ENCODE data around the gene RCN1. TPM values are rescaled to one million over a fixed set of nuclear protein-coding genes. Genes with fewer than 3 reads are reported as not detected.

Gene RCN1
- 48.6 TPM for total RNA-seq

DNA sequence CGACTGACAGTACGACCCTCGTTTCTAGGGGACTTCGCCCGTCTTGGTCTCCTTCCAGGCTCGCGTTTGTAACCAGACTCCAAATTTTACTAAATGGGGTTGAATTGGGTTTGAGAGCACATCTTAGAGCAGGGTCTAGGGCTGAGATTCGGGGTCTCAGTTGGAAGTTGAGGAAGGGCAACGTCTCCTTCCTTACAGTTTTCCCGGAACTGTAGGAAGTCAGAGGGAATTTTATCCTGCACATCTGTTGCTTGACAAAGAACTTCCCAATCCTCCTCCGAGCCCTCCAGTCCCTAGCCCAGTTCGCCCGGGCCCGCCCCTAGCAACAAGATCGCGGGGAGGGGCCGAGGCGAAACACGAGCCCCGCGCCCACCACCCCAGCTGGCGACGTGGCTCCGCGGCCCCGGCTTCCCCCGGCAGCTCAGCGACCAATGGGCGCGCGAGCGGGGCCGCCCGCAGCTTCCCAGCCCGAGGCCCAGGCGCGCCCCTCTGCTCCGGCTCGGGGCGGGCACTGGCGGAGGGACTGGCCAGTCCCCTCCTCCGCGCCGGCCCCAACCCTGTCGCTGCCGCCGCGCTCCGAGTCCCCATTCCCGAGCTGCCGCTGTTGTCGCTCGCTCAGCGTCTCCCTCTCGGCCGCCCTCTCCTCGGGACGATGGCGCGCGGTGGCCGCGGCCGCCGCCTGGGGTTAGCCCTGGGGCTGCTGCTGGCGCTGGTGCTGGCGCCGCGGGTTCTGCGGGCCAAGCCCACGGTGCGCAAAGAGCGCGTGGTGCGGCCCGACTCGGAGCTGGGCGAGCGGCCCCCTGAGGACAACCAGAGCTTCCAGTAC is at the start of gene RCN1:
RCN1 (plus strand) TSS at position 530 of the 826 bp plus-strand sequence; CDS start at position 653, 123 bp downstream.
- Histone ChIP-seq H3K27me3 (no peaks in the 10 kb centered on the region), H3K4me1 (peaks cover 35% of the 10 kb centered on the region), H3K27ac (peak within 1 kb of the TSS; percentile 95), H3K36me3 (no peaks in the 10 kb centered on the region), H3K9me3 (no peaks in the 10 kb centered on the region), H3K4me3 (peak within 1 kb of the TSS; percentile 70 to 88)
- TF ChIP-seq POLR2AphosphoS5 (IDR thresholded peaks at IDR 0.05; ENCODE audit: insufficient read depth in 1 of 2, low read depth in 1 of 2) (no peak), POLR2A (IDR thresholded peaks at IDR 0.05) (peak in 1 of 2 donors; percentile 27)
- DNase-seq (ENCODE audit: extremely low spot score in 2 of 2): no peak
- intact Hi-C loops (cut with DNase I): no loop called here

DNA sequence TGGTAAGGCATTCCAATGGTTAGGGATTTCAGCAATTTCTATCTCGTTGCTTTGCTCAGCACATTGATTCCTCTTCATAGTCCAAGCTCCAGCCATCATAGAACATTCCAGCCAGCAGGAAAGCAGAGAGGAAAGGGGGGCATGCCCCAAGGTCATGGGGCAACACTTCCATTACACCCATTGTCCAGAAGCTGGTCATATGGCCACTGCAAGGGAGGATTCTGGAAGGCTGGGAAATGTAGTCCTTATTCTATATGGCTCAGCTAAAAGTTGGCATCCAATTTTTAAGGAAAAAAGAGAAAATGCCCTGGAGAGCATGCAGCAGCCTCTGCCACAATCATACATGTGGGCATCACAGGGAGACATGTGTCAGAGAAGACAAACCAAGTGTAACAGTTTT is 47.1 kb upstream of the RCN1 start:
- intact Hi-C loops (cut with DNase I): no loop called here
- Histone ChIP-seq H3K4me1 (no peaks in the 10 kb centered on the region), H3K27me3 (no peaks in the 10 kb centered on the region)

DNA sequence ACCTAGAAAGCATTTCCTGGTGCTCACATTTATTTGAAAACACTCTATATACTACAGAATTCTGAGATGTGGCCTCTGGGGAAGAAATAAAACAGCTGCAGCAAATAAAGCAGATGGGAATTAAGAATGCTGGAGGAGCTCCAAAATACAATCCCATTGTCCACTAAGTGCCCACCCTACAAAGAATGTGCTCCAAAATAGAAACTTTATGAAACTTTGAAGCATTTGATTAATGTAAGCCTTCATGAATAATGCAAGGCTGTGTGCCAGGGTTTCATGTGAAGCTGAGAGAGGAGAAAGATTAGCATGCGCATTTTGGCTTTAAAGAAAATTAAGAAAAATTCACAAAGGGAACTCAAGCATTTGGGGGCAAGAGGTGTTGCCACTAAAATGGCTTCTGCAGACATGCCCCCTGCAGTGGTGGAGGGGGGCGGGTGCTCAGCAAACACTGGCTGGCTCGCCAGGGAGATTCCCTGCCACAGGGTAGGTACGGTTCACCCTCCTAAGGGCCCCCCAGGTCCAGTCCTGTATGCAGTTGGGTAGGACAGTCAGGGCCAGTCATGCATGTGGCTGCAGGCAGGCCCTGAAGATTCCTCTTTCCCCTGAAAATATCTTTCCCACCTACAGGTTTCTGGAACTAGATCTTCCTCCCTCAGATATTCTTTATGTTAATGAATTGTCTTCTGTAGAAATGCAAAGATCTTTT is 46.6 kb upstream of the RCN1 start:
- TF ChIP-seq POLR2A (IDR thresholded peaks at IDR 0.05) (no peak), POLR2AphosphoS5 (IDR thresholded peaks at IDR 0.05; ENCODE audit: insufficient read depth in 1 of 2, low read depth in 1 of 2) (no peak)
- TF ChIP-seq, protein P1, sequence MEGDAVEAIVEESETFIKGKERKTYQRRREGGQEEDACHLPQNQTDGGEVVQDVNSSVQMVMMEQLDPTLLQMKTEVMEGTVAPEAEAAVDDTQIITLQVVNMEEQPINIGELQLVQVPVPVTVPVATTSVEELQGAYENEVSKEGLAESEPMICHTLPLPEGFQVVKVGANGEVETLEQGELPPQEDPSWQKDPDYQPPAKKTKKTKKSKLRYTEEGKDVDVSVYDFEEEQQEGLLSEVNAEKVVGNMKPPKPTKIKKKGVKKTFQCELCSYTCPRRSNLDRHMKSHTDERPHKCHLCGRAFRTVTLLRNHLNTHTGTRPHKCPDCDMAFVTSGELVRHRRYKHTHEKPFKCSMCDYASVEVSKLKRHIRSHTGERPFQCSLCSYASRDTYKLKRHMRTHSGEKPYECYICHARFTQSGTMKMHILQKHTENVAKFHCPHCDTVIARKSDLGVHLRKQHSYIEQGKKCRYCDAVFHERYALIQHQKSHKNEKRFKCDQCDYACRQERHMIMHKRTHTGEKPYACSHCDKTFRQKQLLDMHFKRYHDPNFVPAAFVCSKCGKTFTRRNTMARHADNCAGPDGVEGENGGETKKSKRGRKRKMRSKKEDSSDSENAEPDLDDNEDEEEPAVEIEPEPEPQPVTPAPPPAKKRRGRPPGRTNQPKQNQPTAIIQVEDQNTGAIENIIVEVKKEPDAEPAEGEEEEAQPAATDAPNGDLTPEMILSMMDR (IDR thresholded peaks at IDR 0.05): no peak
- Histone ChIP-seq H3K4me1 (no peaks in the 10 kb centered on the region), H3K27ac (no peak overlapping the region), H3K36me3 (no peaks in the 10 kb centered on the region), H3K4me3 (no peak overlapping the region), H3K27me3 (no peaks in the 10 kb centered on the region), H3K9me3 (no peaks in the 10 kb centered on the region)
- intact Hi-C loops (cut with DNase I): no loop called here
- no peak for DNase-seq (ENCODE audit: extremely low spot score in 2 of 2)

More for the DNA sequence above, 47.1 kb upstream of the RCN1 start:
- Histone ChIP-seq H3K4me3 (no peak overlapping the region), H3K9me3 (no peaks in the 10 kb centered on the region), H3K27ac (no peak overlapping the region), H3K36me3 (no peaks in the 10 kb centered on the region)
- TF ChIP-seq POLR2AphosphoS5 (IDR thresholded peaks at IDR 0.05; ENCODE audit: insufficient read depth in 1 of 2, low read depth in 1 of 2) (no peak), POLR2A (IDR thresholded peaks at IDR 0.05) (no peak)
- TF ChIP-seq, protein P1 (IDR thresholded peaks at IDR 0.05): no peak
- DNase-seq (ENCODE audit: extremely low spot score in 2 of 2): no peak

DNA sequence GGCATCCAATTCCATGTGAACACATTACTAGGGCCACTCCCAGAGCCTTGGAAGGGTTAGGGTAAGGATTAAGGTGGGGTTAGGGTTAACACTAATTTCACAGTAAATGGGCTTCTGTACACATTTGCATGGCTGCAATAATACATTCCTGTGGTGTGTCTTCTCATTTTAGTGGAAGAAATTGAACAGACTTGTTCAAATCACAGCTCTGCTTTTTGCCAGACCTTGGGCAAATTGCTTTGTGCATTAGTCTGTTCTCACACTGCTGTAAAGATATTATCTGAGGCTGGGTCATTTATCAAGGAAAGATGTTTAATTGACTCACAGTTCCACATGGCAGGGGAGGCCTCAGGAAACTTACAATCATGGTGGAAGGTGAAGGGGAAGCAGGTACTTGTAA is 45.4 kb upstream of the RCN1 start:
- Histone ChIP-seq H3K4me3 (no peak overlapping the region), H3K27ac (no peak overlapping the region), H3K9me3 (no peaks in the 10 kb centered on the region), H3K36me3 (no peaks in the 10 kb centered on the region), H3K27me3 (no peaks in the 10 kb centered on the region), H3K4me1 (no peaks in the 10 kb centered on the region)
- TF ChIP-seq POLR2A (IDR thresholded peaks at IDR 0.05) (no peak), POLR2AphosphoS5 (IDR thresholded peaks at IDR 0.05; ENCODE audit: insufficient read depth in 1 of 2, low read depth in 1 of 2) (no peak)
- TF ChIP-seq, protein P1 (IDR thresholded peaks at IDR 0.05): no peak
- DNase-seq (ENCODE audit: extremely low spot score in 2 of 2): no peak
- intact Hi-C loops (cut with DNase I): no loop called here

DNA sequence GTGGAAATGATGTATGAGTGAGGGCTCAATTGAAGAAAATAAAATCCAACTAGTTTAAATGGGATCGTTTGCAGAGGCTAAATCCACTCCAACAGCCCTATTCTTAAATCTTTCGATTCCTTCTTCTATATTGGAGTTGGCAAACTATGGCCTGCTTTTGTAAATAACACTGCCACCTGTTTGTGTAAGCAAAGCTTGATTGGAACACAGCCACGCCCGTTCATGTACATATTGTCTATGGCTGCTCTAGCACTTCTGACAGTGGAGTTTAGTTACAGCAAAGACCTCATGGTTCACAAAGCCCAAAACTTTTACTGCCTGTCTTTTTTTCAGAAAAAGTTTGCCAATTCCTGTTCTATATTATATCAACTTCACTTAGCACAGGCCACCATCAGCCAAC is 40.6 kb upstream of the RCN1 start:
- TF ChIP-seq, protein P1 (IDR thresholded peaks at IDR 0.05): no peak
- TF ChIP-seq POLR2A (IDR thresholded peaks at IDR 0.05) (no peak), POLR2AphosphoS5 (IDR thresholded peaks at IDR 0.05; ENCODE audit: insufficient read depth in 1 of 2, low read depth in 1 of 2) (no peak)
- H3K4me1 ChIP-seq: no peaks in the 10 kb centered on the region
- H3K9me3 ChIP-seq: no peaks in the 10 kb centered on the region
- DNase-seq (ENCODE audit: extremely low spot score in 2 of 2): no peak
- no peaks in the 10 kb centered on the region for H3K36me3 ChIP-seq
- H3K4me3 ChIP-seq: no peak overlapping the region
- intact Hi-C loops (cut with DNase I): loop anchor here (5.0 kb wide), 2 partner anchors 107 to 122 kb away; no protein-coding TSS in a partner anchor
- H3K27ac ChIP-seq: no peak overlapping the region
- H3K27me3 ChIP-seq: no peaks in the 10 kb centered on the region
